Measurements from ENCODE around the gene RFTN2.
"Not testable (repeated sequence)": the region's sequence is repeated elsewhere in the genome, so short reads cannot be mapped to it uniquely, and the experiment has no call there.

The RFTN2 gene

GRCh38 chr2:197599285-197599965 lies 76.0 kb downstream of the RFTN2 start:
- no peak for DNase-seq

- DNase-seq = no peak
Observed at GRCh38 chr2:197598450-197598849, 76.9 kb downstream of the RFTN2 start.

GRCh38 chr2:197597166-197597565 lies 78.2 kb downstream of the RFTN2 start:
- no peak for DNase-seq

GRCh38 chr2:197596766-197597165 lies 78.6 kb downstream of the RFTN2 start:
- no peak for DNase-seq

- DNase-seq = no peak
Observed at GRCh38 chr2:197591339-197592072, 83.9 kb downstream of the RFTN2 start.

- DNase-seq = not testable (repeated sequence)
Observed at GRCh38 chr2:197587255-197587654, 88.1 kb downstream of the RFTN2 start.

GRCh38 chr2:197580166-197580565 lies 95.2 kb downstream of the RFTN2 start:
- DNase-seq = not testable (repeated sequence)

GRCh38 chr2:197578294-197578693 lies 97.1 kb downstream of the RFTN2 start:
- not testable (repeated sequence) for DNase-seq

GRCh38 chr2:197577446-197577845 lies 97.9 kb downstream of the RFTN2 start:
- DNase-seq = no peak

GRCh38 chr2:197576631-197577030 lies 98.8 kb downstream of the RFTN2 start:
- no peak for DNase-seq

GRCh38 chr2:197575987-197576386 lies 99.4 kb downstream of the RFTN2 start:
- DNase-seq = no peak

GRCh38 chr2:197573608-197574007 lies 101.8 kb downstream of the RFTN2 start:
- no peak for DNase-seq

GRCh38 chr2:197571627-197572271 lies 103.6 kb downstream of the RFTN2 start:
- DNase-seq = no peak

GRCh38 chr2:197560146-197560665 lies 115.2 kb downstream of the RFTN2 start:
- no peak for DNase-seq

- DNase-seq = no peak
Observed at GRCh38 chr2:197559681-197560080, 115.7 kb downstream of the RFTN2 start.

GRCh38 chr2:197558393-197558792 lies 117.0 kb downstream of the RFTN2 start:
- no peak for DNase-seq

GRCh38 chr2:197556456-197556855 lies 118.9 kb downstream of the RFTN2 start:
- DNase-seq = no peak

GRCh38 chr2:197555467-197555866 lies 119.9 kb downstream of the RFTN2 start:
- DNase-seq = no peak

- DNase-seq = not testable (repeated sequence)
Observed at GRCh38 chr2:197551260-197551659, 124.1 kb downstream of the RFTN2 start.

- DNase-seq = no peak
Observed at GRCh38 chr2:197548582-197548981, 126.8 kb downstream of the RFTN2 start.

GRCh38 chr2:197547163-197547900 lies 128.1 kb downstream of the RFTN2 start:
- no peak for DNase-seq

- no peak for DNase-seq
Observed at GRCh38 chr2:197543206-197543605, 132.2 kb downstream of the RFTN2 start.

- no peak for DNase-seq
Observed at GRCh38 chr2:197539734-197540133, 135.7 kb downstream of the RFTN2 start.
